Islet precursor cell (in vitro differentiated cells): ENCODE data around the gene NAB1.
"Not testable (repeated sequence)": the region's sequence is repeated elsewhere in the genome, so short reads cannot be mapped to it uniquely, and the experiment has no call there.

Source experiments
- DNase-seq: peaks from one replicate; pipeline ENCODE4 v3.0.0-alpha.2; 2018

The NAB1 gene

GRCh38 chr2:190649035-190649797 lies at the start of gene NAB1:
Gene NAB1, plus strand, starts transcription at chr2:190649083. Its CDS starts 10,094 bp downstream, at chr2:190659177.
- peak; percentile 74 for DNase-seq

GRCh38 chr2:190599546-190600220 lies 49.2 kb upstream of the NAB1 start:
- no peak for DNase-seq

- DNase-seq: no peak
Measured at GRCh38 chr2:190600293-190601103, 48.4 kb upstream of the NAB1 start.

- no peak for DNase-seq
Measured at GRCh38 chr2:190603374-190603773, 45.5 kb upstream of the NAB1 start.

GRCh38 chr2:190607014-190607597 lies 41.8 kb upstream of the NAB1 start:
- no peak for DNase-seq

GRCh38 chr2:190607657-190608357 lies 41.1 kb upstream of the NAB1 start:
- DNase-seq: no peak

- DNase-seq: not testable (repeated sequence)
Measured at GRCh38 chr2:190608863-190609262, 40.0 kb upstream of the NAB1 start.

GRCh38 chr2:190609397-190609796 lies 39.5 kb upstream of the NAB1 start:
- not testable (repeated sequence) for DNase-seq

GRCh38 chr2:190610528-190610927 lies 38.4 kb upstream of the NAB1 start:
- not testable (repeated sequence) for DNase-seq

- DNase-seq: no peak
Measured at GRCh38 chr2:190615555-190616200, 33.2 kb upstream of the NAB1 start.

- DNase-seq: no peak
Measured at GRCh38 chr2:190618030-190618429, 30.9 kb upstream of the NAB1 start.

GRCh38 chr2:190625691-190626090 lies 23.2 kb upstream of the NAB1 start:
- DNase-seq: no peak

GRCh38 chr2:190626641-190627210 lies 22.2 kb upstream of the NAB1 start:
- DNase-seq: no peak

- DNase-seq: no peak
Measured at GRCh38 chr2:190627448-190628412, 21.2 kb upstream of the NAB1 start.

GRCh38 chr2:190628591-190629319 lies 20.1 kb upstream of the NAB1 start:
- no peak for DNase-seq

GRCh38 chr2:190634381-190634780 lies 14.5 kb upstream of the NAB1 start:
- no peak for DNase-seq

GRCh38 chr2:190635781-190636180 lies 13.1 kb upstream of the NAB1 start:
- DNase-seq: no peak

GRCh38 chr2:190636361-190636760 lies 12.5 kb upstream of the NAB1 start:
- DNase-seq: no peak

GRCh38 chr2:190637281-190637734 lies 11.6 kb upstream of the NAB1 start:
- DNase-seq: no peak
